SKM-1 treated with dmso at 0.1 percent for 144 hours (cell line): ENCODE data around the gene ABCA3.
"Not testable (repeated sequence)": the region's sequence is repeated elsewhere in the genome, so short reads cannot be mapped to it uniquely, and the experiment has no call there.

Source experiments
- DNase-seq: peaks from one replicate; lab custom pipeline; 2025; ENCODE audit not compliant: unreplicated experiment; lab: John Stamatoyannopoulos, UW

ABCA3 gene

GRCh38 chr16:2258530-2258929 is 82.0 kb downstream of the ABCA3 start:
- DNase-seq, result not testable (repeated sequence)

GRCh38 chr16:2257726-2258125 is 82.8 kb downstream of the ABCA3 start:
- no peak for DNase-seq

- no peak for DNase-seq
Measured at GRCh38 chr16:2256531-2257140, 83.9 kb downstream of the ABCA3 start.

GRCh38 chr16:2253293-2253692 is 87.2 kb downstream of the ABCA3 start:
- no peak for DNase-seq

- no peak for DNase-seq
Measured at GRCh38 chr16:2252806-2253148, 87.8 kb downstream of the ABCA3 start.

GRCh38 chr16:2251296-2252111 is 89.0 kb downstream of the ABCA3 start, which contains the start of gene ECI1:
ECI1 (minus strand) TSS chr16:2251587; CDS start chr16:2251566, 21 bp downstream.
- peak; percentile 85 for DNase-seq

- no peak for DNase-seq
Measured at GRCh38 chr16:2250652-2251295, 89.8 kb downstream of the ABCA3 start.

GRCh38 chr16:2246301-2246885 is 94.1 kb downstream of the ABCA3 start:
- no peak for DNase-seq

- DNase-seq, result no peak
Measured at GRCh38 chr16:2244926-2245795, 95.4 kb downstream of the ABCA3 start.

- no peak for DNase-seq
Measured at GRCh38 chr16:2244301-2244700, 96.2 kb downstream of the ABCA3 start.

- DNase-seq, result no peak
Measured at GRCh38 chr16:2243781-2244180, 96.7 kb downstream of the ABCA3 start.

- peak; percentile 30 for DNase-seq
Measured at GRCh38 chr16:2243031-2243528, 97.4 kb downstream of the ABCA3 start.

- DNase-seq, result no peak
Measured at GRCh38 chr16:2242598-2242997, 97.9 kb downstream of the ABCA3 start.

- DNase-seq, result not testable (repeated sequence)
Measured at GRCh38 chr16:2240331-2240730, 100.2 kb downstream of the ABCA3 start.

GRCh38 chr16:2238838-2239675 is 101.5 kb downstream of the ABCA3 start:
- no peak for DNase-seq

GRCh38 chr16:2238150-2238837 is 102.2 kb downstream of the ABCA3 start:
- no peak for DNase-seq

- no peak for DNase-seq
Measured at GRCh38 chr16:2237493-2238149, 102.9 kb downstream of the ABCA3 start.

- no peak for DNase-seq
Measured at GRCh38 chr16:2237102-2237482, 103.4 kb downstream of the ABCA3 start.
